Measurements from ENCODE around the gene MGA.

DNA sequence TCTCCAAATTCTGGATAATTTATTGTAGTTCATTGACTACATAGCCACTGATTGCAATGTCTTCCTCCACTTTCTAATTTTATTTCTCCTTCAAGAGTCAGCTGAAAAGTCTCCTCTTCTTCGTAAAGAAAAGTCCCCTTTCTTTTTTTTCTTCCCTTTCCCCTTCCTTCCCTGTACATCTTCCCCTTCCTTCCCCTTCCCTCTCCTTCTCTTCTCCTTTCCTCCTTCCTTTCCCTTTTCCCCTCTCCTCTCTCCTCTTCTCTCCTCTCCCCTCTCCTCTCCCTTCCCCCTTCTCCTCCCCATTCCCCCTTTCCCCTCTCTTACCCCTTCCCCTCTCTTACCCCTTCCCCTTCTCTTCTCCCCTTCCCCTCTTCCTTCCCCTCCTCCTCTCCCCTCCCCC, 8.8 kb upstream of the MGA start:
- TF ChIP-seq CTCF (IDR thresholded peaks at IDR 0.05; ENCODE audit: insufficient read depth, low read length) (no peak), GABPA (IDR thresholded peaks at IDR 0.05; ENCODE audit: low read depth) (no peak), POLR2AphosphoS5 (IDR thresholded peaks at IDR 0.05; ENCODE audit: low read depth) (no peak), SPI1 (IDR thresholded peaks at IDR 0.05; ENCODE audit: borderline replicate concordance, low read depth) (no peak)
- TF ChIP-seq, protein P1, sequence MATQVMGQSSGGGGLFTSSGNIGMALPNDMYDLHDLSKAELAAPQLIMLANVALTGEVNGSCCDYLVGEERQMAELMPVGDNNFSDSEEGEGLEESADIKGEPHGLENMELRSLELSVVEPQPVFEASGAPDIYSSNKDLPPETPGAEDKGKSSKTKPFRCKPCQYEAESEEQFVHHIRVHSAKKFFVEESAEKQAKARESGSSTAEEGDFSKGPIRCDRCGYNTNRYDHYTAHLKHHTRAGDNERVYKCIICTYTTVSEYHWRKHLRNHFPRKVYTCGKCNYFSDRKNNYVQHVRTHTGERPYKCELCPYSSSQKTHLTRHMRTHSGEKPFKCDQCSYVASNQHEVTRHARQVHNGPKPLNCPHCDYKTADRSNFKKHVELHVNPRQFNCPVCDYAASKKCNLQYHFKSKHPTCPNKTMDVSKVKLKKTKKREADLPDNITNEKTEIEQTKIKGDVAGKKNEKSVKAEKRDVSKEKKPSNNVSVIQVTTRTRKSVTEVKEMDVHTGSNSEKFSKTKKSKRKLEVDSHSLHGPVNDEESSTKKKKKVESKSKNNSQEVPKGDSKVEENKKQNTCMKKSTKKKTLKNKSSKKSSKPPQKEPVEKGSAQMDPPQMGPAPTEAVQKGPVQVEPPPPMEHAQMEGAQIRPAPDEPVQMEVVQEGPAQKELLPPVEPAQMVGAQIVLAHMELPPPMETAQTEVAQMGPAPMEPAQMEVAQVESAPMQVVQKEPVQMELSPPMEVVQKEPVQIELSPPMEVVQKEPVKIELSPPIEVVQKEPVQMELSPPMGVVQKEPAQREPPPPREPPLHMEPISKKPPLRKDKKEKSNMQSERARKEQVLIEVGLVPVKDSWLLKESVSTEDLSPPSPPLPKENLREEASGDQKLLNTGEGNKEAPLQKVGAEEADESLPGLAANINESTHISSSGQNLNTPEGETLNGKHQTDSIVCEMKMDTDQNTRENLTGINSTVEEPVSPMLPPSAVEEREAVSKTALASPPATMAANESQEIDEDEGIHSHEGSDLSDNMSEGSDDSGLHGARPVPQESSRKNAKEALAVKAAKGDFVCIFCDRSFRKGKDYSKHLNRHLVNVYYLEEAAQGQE (IDR thresholded peaks at IDR 0.05; ENCODE audit: insufficient replicate concordance, low read depth), result no peak

Data from HL-60 (cell line).